Endothelial cell (in vitro differentiated cells): Measurements from ENCODE around the gene ANKRD10. TPM values are rescaled to one million over a fixed set of nuclear protein-coding genes. Genes with fewer than 3 reads are reported as not detected.

Experiments
- DNase-seq: peaks from one replicate; pipeline ENCODE4 v3.0.0; 2021; ENCODE audit warnings: low spot score
- H3K27ac Mint-ChIP-seq: one replicate; pipeline ENCODE4 v1.8.0; 2021; ENCODE audit warnings: mixed read lengths, inconsistent platforms; ENCODE audit not compliant: unreplicated experiment
- H3K27me3 Mint-ChIP-seq: one replicate; pipeline ENCODE4 v1.8.0; 2021; ENCODE audit warnings: mild to moderate bottlenecking, moderate library complexity, mixed read lengths, inconsistent platforms; ENCODE audit not compliant: unreplicated experiment
- H3K36me3 Mint-ChIP-seq: one replicate; pipeline ENCODE4 v1.8.0; 2021; ENCODE audit warnings: mild to moderate bottlenecking, low read depth, mixed read lengths, inconsistent platforms; ENCODE audit not compliant: unreplicated experiment
- H3K4me1 Mint-ChIP-seq: one replicate; pipeline ENCODE4 v1.8.0; 2021; ENCODE audit warnings: mild to moderate bottlenecking, mixed read lengths, inconsistent platforms; ENCODE audit not compliant: unreplicated experiment
- H3K4me3 Mint-ChIP-seq: one replicate; pipeline ENCODE4 v1.8.0; 2021; ENCODE audit warnings: mild to moderate bottlenecking, mixed read lengths, inconsistent platforms; ENCODE audit not compliant: unreplicated experiment
- H3K9me3 Mint-ChIP-seq: one replicate; pipeline ENCODE4 v1.8.0; 2021; ENCODE audit warnings: mixed read lengths, inconsistent platforms; ENCODE audit not compliant: unreplicated experiment
- CTCF ChIP-seq: fragments of 200-600 bp; sonication (generic); IDR thresholded peaks from one replicate; pipeline ENCODE4 v1.5.0; 2021; ENCODE audit warnings: antibody characterized with exemption; ENCODE audit not compliant: unreplicated experiment
- total RNA-seq: library from RNA; stranded (reverse); fragmentation: NEBNext Ultra II Directional; extraction: Animal tissue kit (Norgen Biotek cat#: 25700); gene quantifications from one replicate; pipeline ENCODE4 v1.2.1, GENCODE V29; 2021; ENCODE audit not compliant: unreplicated experiment

ANKRD10 gene
- total RNA-seq, 1 donor from 2014 or later = 160 TPM

- Mint-ChIP-seq H3K27ac (no peak overlapping the region), H3K4me1 (peaks cover 14% of the 10 kb centered on the region), H3K9me3 (no peaks in the 10 kb centered on the region), H3K36me3 (peaks cover 23% of the 10 kb centered on the region), H3K27me3 (peaks cover 3% of the 10 kb centered on the region), H3K4me3 (no peak overlapping the region)
- no peak for TF ChIP-seq CTCF
- DNase-seq = no peak
Observed at GRCh38 chr13:110897014-110897413, 17.9 kb downstream of the ANKRD10 start.

GRCh38 chr13:110894086-110894485 lies 20.8 kb downstream of the ANKRD10 start:
- Mint-ChIP-seq H3K4me1 (peaks cover 17% of the 10 kb centered on the region), H3K4me3 (no peak overlapping the region), H3K9me3 (no peaks in the 10 kb centered on the region), H3K27ac (peak overlapping the region; percentile 80), H3K27me3 (peaks cover 6% of the 10 kb centered on the region), H3K36me3 (peaks cover 23% of the 10 kb centered on the region)
- TF ChIP-seq CTCF = no peak
- no peak for DNase-seq

- no peak for TF ChIP-seq CTCF
- H3K9me3 Mint-ChIP-seq = no peaks in the 10 kb centered on the region
- peaks cover 6% of the 10 kb centered on the region for H3K27me3 Mint-ChIP-seq
- DNase-seq = no peak
- peak overlapping the region; percentile 80 for H3K27ac Mint-ChIP-seq
- H3K4me1 Mint-ChIP-seq = peaks cover 21% of the 10 kb centered on the region
- peaks cover 23% of the 10 kb centered on the region for H3K36me3 Mint-ChIP-seq
- no peak overlapping the region for H3K4me3 Mint-ChIP-seq
Observed at GRCh38 chr13:110893571-110893970, 21.3 kb downstream of the ANKRD10 start.

- peaks cover 5% of the 10 kb centered on the region for H3K27me3 Mint-ChIP-seq
- H3K9me3 Mint-ChIP-seq = no peaks in the 10 kb centered on the region
- DNase-seq = no peak
- H3K27ac Mint-ChIP-seq = no peak overlapping the region
- peaks cover 41% of the 10 kb centered on the region for H3K4me1 Mint-ChIP-seq
- TF ChIP-seq CTCF = no peak
- H3K36me3 Mint-ChIP-seq = peaks cover 15% of the 10 kb centered on the region
- H3K4me3 Mint-ChIP-seq = no peak overlapping the region
Observed at GRCh38 chr13:110890279-110891165, 24.3 kb downstream of the ANKRD10 start.

GRCh38 chr13:110888390-110888789 lies 26.5 kb downstream of the ANKRD10 start:
- peak overlapping the region; percentile 58 for H3K4me3 Mint-ChIP-seq
- TF ChIP-seq CTCF = no peak

More at GRCh38 chr13:110888390-110888789, 26.5 kb downstream of the ANKRD10 start:
- DNase-seq = no peak
- Mint-ChIP-seq H3K27ac (peak overlapping the region; percentile 97), H3K27me3 (peaks cover 7% of the 10 kb centered on the region), H3K4me1 (peaks cover 49% of the 10 kb centered on the region), H3K9me3 (no peaks in the 10 kb centered on the region), H3K36me3 (peaks cover 10% of the 10 kb centered on the region)
